Stimulated activated CD4-positive, alpha-beta T cell treated with anti-CD3 and anti-CD28 coated beads, Interleukin-4, amount 100 ng/mL, for 24 hours (primary cell): ENCODE data around the gene FOXL3.

Experiments
- DNase-seq: peaks from one replicate; pipeline ENCODE4 v3.0.0-alpha.2; 2020

Gene FOXL3

DNA sequence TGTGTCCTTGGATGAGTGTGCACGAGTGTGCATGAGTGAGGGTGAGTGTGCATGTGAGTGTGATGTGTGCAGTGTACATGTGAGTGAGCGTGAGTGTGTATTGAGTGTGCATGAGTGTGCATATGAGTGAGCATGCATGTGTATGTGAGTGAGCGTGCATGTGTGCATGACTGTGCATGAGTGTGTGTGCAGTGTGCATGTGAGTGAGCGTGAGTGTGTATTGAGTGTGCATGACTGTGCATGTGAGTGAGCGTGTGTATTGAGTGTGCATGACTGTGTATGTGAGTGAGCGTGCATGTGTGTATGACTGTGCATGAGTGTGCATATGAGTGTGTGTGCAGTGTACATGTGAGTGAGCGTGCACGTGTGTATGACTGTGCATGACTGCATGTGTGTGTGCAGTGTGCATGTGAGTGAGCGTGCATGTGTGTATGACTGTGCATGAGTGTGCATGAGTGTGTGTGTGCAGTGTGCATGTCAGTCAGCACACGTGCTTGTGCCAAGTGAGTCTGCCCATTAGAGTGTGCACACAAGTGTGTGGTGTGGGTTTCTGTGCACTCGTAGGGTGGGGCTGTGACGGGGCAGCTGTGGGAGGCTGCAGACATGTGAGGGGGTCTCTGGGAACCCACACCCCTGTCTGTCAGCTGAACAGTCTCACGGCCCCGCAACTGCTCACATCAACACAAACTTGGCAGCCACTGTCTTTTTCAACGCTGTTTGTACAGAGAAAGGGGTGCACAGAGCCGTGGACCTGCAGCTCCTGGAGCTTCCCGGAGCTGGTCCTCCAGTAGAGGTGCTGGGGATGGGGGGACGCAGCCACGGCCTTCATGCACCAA lies 14.8 kb downstream of the FOXL3 start:
- DNase-seq = no peak

DNA sequence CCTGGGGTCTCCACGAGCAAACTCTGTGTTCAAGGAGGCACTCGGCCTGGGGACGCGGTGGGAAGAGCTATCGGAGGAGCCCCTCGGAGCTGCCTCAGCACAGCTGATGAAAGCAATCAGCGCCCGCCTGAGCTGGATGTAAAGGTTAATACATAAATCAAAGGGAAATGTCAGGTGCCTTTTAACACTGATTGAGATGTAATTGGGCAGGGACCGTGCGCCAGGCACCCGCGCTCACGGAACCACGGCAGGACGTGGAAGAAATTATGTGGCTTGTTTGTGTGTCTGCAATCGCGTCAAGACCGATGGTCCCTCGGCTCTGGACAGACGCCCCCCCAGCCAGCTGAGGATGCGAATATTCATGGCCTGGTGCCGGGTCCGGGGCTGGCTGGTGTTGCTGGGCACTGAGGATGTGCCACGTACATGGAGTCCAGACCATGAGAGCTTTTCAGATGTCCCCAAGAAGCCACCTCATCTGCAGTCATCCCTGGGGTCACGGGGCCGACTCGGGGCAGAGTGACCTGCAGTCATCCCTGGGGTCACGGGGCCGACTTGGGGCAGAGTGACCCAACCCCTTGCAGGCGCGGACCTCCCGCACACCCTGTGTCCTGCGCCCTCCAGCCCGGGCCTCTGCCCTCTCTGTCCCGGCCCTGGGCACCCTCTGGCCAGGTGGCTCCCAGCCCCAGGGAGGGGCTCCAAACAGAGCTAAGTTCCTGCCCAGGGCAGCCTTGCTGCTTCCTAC lies 15.6 kb downstream of the FOXL3 start:
- DNase-seq = no peak

DNA sequence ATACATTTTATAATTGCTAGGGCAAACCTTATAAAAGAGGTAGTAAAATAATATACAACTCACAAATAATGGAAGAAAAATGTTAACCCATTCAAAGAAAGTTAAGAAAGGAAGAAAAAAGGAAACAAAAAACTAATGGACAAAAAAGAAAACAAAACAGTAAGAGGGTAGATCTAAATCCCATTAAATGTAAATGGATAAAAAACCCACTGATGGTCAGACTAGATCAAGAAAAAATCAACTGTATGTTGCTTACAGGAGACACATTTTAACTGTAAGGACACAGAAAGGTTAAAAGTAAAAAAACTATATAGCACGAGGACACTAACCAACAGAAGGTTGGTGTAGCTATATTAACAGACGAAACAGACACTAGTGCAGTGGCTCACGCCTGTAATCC lies 18.0 kb downstream of the FOXL3 start:
- DNase-seq = no peak

DNA sequence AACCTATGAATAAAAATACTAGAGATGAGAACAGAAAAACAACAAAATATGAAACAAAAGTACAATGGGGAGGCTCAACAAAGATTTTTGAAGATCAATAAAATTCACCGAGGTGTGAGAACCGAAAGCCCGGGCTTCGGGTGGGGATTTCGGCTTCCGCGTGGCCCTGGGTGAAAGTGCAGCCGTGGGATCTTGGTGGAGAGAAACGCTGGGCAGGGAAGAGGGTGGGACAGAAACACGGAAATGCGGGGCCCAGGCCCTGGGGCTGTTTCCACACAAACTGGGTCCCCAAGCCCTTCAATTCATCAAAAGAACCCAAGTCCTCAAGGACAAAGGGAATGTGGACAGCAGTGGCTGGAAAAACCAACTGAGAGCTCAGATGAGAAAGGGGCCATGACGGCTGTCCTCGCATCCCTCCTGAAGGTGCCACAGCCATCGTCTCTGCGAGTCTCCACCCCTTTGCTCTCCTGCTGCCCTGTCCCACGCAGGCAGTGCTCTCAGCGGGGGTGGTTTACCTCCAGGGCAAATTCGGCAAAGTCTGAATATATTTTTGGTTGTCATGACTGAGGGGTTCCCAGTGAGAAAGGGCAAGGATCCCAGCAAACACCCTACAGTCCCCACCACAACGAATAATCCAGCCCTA lies 19.7 kb downstream of the FOXL3 start:
- no peak for DNase-seq

DNA sequence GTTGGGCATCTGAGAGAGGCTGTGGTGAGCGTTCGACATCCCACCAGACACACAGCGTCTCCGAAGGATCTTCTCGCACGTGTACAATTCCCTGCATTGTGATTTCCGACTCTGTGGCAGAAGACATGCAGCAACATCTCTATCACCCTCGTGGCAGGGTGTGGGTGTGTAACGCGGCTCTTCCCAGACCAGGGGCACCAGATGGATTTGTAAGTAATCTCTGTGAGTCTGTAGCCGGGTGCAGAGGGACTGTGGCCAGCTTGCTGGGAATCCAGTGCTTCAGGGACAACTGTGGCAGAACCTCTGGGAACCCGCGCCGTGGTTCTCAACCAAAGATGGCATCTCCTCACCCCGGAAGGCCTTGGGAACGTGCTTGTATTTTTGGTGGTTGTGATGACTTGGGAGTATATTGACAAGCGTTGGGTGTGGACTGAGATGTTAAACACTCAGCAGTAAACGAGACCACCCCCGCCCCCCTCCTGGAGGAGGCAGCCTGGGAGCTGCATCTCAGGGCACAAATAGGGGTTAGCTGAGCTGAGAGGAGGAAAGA lies 21.2 kb downstream of the FOXL3 start:
- DNase-seq = no peak

DNA sequence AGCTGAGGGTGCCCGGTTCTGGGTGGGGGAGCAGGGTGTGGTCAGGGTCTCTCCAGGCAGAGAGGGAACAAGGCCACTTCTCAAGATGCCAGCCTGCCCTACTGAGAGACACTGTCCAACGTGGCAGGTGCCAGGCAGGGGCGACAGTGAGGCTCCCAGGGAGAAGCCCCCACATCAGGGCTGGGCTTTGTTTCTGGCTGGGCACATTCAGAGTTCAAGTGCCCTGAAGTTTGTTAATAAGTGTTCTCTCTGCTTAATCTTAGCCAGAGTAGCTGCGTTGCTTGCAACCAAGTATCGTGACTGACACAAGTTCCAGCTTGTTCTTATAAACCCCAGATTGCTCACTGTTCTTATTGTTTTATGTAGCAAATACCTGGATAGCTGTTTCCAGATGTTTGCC lies 21.8 kb downstream of the FOXL3 start:
- DNase-seq = no peak

DNA sequence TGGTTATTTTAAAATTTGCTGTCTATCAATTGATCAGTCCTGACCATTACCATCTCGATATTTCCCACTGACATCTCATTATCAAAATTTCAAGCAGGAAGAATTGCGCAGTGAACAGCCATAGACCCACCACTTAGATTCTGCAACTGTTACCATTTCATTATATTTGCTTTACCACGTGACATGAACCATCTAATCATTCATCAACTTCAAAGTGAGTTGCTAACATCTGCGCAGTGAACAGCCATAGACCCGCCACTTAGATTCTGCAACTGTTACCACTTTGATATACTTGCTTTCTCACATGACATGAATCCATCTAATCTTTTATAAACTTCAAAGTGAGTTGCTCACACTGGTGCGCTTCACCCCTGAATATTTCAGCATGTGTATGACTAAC lies 22.5 kb downstream of the FOXL3 start:
- DNase-seq = no peak

DNA sequence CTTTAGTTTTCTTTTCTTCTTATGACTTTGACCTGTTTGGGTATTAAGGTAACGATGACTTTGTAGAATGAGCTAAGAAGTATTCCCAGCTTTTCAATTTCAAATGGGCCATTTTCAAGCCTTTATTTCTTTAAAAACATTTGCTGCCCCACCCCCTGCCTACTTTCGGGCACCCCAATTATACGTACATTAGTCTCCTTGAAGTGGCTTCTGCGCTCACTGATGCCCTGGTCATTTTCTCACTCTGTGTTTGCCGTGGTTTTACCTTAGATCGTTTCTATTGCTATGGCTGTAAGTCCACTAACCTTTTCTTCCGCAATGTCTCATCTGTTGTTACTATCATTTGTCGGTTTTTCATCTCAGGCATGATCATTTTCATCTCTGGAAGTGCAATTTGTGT lies 24.9 kb downstream of the FOXL3 start:
- DNase-seq = no peak

DNA sequence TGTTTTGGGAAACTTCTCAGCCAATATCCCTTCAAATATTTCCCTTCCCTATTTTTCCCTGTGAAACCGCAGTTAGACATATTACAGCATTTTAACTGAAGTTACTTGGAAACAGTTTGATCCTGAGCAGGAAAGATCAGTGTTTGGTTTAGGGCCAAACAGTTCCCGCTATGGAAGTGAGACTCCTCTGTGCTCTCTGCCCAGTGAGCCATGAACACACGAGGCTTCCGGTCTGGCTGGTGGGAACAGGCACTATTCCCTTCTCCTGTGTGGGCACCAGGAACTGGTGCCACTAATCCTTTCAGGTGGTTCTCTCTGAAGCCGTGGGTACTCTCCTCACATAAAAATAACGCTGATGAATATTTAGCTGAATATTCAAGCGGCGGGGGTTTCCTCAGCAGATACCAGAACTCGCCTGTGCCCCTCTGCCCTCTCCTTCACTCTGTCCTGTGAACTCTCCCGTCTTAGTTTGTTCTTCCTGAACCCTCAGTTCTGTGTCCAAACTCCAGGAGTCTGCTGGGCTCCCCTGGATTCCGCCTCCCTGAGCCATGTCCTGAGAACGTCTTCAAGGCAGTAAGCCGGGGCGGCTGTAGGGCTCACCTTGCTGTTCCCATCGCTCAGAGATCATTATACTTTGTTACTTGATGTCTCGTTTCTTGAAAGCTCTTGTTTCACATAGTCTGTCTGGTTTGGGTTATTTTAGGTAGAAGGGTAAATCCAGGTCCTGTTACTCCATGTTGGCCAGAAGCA lies 25.7 kb downstream of the FOXL3 start:
- no peak for DNase-seq

DNA sequence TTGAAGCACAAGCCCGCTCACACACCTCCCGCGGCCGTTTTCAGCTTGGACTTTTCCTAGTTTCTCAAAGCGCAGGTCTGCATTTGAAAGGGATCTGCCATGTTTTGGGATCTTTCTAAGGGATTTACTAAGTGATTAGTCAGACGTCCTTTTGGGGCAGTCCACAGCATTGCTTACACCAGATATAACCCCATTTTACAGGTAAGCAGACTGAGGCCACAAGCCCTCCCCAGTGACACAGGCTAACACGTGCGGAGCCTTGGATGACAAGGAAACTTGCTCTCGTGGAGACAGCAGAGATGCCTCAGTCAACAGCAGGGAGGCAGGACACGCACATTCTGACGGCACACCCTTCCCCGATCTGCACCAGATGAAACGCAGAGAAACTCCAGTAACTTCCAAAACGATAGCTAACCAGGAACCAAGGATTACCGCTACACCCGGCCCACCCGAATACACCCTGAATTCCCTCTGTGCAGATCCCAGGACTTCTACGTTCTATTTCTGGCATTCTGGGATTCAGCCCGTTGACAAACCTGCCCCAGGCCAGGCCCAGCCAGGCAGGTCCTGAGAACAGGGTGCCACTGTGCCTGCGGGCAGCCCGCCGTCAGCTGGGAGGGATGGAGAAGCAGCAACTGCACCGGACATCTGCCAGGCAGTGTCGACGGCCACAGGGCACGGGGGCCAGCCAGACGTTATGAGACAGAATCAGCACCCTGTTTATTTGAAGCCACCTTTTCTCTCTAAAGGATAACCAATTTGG lies 27.9 kb downstream of the FOXL3 start:
- no peak for DNase-seq

DNA sequence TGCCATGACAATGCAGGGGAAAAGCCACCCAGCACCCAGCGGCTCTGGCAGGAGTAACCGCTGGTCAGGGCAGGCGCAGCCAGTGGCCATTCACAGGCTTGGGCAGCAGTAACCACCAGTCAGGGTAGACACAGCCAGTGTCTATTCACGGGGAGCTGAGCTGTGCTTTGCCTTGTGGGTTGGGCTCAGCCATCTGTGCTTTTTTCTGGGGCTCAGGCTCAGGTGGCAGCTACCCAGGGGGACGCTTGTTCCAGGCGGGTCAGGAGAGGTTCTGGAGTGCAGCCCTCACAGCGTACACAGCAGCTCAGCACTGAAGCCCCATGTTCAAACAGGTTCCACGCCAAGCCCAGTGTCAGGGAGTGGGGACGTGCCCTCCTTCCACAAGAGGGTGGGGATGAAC lies 28.5 kb downstream of the FOXL3 start:
- DNase-seq = no peak

DNA sequence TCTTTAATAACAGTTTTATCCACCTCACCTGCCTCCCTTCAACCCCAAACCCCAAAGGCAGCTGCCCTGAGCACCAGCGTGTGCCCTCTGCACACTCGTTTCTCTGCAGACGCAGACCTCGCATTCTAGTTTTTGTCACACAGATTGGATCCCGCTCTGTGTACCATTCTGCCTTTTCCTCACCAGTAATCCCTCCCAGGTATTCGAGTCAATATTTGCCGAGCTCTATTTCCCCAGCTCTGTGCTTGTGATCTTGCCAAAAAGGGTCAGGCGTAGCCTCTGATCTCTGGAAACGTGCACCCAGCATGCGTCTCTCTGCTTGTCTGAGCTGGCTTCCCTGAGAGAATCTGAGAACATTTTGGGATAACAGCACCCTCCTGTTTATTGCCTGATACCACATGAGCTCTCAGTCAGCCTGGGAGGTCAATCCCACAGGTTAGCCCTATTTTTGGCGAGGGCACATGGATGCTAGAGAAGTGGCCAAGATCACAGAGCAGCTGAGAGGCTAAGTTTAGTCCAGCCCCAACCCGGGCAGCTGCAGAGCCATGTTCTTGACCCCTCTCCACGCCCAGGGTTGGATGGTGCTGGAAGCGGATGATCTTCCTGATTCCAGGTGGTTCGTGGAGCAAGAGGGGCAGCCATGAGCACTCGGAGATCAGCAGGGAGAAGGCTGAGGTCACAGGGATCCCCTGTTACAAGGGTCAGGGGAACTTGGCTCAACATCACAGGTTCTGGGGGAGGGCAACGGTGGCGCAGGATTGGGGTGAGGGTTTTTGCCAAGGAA lies 29.1 kb downstream of the FOXL3 start:
- DNase-seq = no peak

DNA sequence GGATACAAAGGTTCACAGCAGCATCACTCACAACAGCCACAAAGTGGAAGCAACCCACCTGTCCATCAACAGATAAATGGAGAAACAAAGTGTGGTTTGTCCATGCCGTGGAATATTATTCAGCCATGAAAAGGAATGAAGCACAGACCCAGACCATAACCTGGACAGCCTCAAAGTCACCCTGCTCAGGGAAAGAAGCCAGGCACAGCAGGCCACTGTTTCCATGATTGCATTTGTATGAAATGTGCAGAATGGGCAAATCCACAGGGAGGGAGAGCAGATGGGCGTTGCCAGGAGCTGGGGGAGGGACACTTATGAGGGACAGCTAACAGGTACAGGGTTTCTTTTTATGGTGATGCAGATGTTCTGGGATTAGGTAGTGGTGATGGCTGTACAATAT lies 30.3 kb downstream of the FOXL3 start:
- no peak for DNase-seq

DNA sequence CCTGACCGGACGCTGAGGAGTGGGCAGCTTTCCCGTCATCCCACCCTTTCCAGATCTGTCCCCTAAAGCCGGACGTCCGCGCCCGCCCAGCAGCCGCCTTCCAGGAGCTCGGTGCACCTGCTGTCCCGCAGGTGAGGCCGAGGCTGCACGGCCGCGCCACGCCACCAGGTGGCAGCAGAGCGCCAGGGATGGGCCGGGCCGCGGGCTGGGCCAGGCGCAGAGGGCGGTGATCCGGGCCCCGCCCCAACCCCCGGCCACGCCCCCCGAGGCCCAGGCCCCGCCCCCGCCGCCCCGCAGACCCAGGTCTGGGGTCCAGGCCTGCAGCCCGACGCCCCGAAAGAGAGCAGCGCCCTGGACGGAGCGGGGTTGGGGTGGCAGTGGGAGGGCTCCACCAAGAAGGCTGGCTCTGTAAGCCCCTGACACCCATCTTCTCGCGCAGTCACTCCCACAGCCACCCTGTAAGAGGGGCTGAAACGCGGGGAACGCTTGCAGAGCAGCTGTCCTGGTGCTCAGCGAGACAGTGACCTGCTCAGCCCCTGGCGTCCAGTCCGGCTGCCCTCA lies 32.2 kb downstream of the FOXL3 start:
- DNase-seq = peak; percentile 86

DNA sequence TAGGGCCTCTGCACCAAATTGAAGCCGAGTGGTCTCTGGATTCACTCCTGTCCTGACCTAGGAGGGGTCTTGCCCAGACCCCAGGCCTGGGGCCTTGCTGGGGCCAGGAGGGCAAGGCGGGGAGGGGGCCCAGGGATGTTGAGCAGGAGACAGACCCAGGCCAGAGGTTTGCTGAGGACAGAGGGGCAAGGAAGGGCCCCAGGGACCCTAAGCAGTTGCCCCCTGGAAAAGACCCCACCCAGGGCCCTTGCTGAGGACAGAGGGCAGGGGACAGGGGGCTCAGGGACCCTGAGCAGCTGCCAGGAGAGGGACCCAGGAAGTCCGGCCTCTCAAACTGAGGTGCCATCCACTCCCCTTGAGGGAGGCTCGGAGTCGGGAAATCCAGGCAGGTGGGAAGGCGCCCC lies 32.7 kb downstream of the FOXL3 start:
- DNase-seq = no peak

DNA sequence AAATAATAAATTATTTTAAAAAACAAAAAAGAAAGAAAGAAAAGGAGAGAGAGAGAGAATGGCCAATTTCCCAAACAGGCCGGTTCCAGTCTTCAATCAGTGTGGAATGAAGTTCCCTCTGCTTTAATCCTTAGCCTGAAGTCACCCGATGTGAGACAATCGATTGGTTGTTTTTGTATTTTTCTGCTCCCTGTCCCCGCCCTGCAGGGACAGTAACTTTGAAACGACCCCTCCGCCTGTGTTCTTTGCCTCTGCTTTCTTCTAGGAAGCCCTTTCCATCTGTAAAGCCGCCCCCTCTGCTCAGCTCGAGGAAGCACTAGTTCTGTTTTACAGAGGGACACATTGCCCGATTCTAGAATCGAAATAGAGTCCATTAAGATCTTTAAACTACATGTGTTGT lies 33.4 kb downstream of the FOXL3 start:
- no peak for DNase-seq

DNA sequence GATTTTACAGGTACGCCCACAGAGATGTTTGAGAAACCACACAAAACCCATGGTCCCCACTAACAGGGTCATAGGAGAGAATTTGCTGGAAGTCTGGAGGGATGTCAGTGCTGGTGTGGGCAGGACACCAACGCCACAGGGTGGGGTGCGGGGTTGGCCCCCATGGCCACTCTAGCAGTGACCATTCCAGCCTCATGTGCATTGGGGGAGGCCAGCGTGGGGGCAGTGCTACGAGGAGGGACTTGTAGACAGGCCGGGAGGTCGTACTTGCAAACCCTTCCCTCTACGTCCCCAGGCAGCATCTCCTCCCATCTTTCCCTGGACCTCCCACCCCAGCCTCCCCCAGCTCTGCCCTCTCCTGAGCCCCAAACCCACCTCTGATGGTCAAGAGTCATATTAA lies 34.0 kb downstream of the FOXL3 start:
- no peak for DNase-seq

DNA sequence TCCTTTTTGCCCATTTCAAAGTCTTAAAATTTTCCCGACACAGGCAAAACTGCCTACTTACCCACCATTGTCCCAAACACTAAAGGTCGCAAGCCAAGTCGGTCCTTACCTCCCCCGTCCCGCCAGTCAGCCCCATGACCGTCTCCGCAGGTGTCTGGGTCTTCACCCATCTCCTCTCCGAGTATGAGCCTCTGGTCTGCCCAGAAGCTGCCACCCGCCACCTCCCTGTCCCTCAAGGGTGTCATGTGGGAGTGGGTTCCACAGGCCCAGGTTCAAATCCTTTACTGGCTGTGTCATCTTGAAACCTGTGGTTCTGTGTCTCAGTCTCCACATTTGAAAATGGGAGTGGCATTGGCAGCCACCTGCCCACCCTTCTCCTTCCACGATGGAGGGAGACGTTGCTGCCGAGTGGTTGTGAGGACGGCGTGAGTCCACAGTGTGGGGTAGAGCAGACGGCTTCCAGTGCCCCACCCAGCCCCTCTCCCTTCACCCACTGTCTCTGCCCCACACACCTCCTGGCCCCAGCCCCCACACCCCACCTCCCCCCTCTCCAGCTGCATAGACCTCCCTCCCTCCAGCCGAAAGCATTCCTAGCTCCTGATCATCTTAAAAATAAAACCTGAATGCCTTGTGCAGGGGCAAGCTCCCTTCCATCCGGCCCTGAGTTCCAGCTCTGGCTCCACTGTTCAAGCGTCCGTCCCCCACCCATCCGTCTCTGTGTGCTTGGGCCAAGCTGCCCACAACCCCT lies 35.3 kb downstream of the FOXL3 start:
- DNase-seq = no peak

DNA sequence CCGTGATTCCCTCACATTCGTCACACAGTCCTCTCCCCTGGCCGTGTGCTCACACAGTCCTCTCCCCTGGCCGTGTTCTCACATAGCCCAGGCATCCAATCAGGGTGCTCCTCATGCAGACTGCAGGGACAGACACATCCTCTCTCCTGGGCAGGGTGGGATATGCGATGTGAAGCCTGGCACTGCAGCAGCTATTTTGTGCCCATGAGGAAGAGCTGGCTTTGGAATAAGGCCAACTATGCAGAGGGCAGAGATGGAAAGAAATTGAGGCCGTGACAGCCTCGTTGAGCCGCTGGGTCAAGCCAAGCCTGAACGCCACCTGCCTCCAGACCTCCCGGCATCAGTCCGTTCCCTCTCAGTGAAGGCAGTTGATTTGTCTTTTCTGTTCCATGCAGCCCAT lies 35.8 kb downstream of the FOXL3 start:
- DNase-seq = no peak

DNA sequence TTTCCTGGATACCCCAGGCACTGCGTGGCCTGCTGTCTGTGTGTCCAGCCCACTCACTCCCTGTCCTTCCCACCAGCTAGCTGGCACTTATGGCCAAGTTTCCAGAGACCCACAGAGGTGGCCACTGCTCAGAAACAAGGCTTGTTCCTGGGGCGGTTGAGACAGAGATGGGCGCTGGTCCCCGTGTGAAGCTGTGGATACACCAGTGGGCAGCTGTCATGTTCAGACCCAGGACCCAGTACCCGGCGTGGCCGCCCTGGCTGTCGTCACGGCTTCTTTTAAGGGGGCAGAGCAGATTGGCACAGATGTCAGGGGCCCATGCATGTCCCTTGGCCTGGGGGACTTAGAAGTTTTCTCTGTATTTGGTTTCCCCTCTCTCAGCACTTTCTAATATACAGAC lies 36.3 kb downstream of the FOXL3 start:
- no peak for DNase-seq
